ENCODE measurements around the gene C2. TPM values are rescaled to one million over a fixed set of nuclear protein-coding genes. Genes with fewer than 3 reads are reported as not detected.

Gene C2
- total RNA-seq, 4 donors from 2014 or later = 2.7 to 4.9 (median 3.6) TPM

GRCh38 chr6:31948306-31948705 is 20.8 kb downstream of the C2 start:
- Histone ChIP-seq H3K27ac (no peak overlapping the region), H3K27me3 (peaks cover 3 to 11% (median 8%) of the 10 kb centered on the region in 3 donors), H3K36me3 (peaks cover 0 to 14% of the 10 kb centered on the region in 2 donors), H3K4me1 (no peaks in the 10 kb centered on the region), H3K4me3 (no peak overlapping the region), H3K9me3 (no peaks in the 10 kb centered on the region)
- no peak for TF ChIP-seq CTCF (IDR thresholded peaks at IDR 0.05 in 4 of 5, conservative IDR thresholded peaks at IDR 0.05 in 1 of 5)
- no peak for TF ChIP-seq POLR2A (IDR thresholded peaks at IDR 0.05)
- no peak for ATAC-seq
- no peak for DNase-seq
- intact Hi-C loops (cut with DNase I; ENCODE audit: low total_unique reads) (no loop called here), in situ Hi-C loops (cut with MboI; ENCODE audit: low sequenced_read_pairs in 4 of 4) (no loop called here)

GRCh38 chr6:31948753-31949413 is 21.4 kb downstream of the C2 start:
- DNase-seq (no peak), ATAC-seq (no peak)
- no peak overlapping the region for H3K27ac ChIP-seq
- peaks cover 0 to 20% of the 10 kb centered on the region in 2 donors for H3K36me3 ChIP-seq
- in situ Hi-C loops (cut with MboI; ENCODE audit: low sequenced_read_pairs in 4 of 4) = no loop called here
- H3K9me3 ChIP-seq = no peaks in the 10 kb centered on the region
- TF ChIP-seq CTCF (IDR thresholded peaks at IDR 0.05 in 4 of 5, conservative IDR thresholded peaks at IDR 0.05 in 1 of 5) (no peak), POLR2A (IDR thresholded peaks at IDR 0.05) (no peak)
- H3K4me3 ChIP-seq = no peak overlapping the region
- H3K27me3 ChIP-seq = peaks cover 2 to 9% (median 3%) of the 10 kb centered on the region in 3 donors
- intact Hi-C loops (cut with DNase I; ENCODE audit: low total_unique reads) = no loop called here
- no peaks in the 10 kb centered on the region for H3K4me1 ChIP-seq

- ATAC-seq (no peak), DNase-seq (no peak)
- intact Hi-C loops (cut with DNase I; ENCODE audit: low total_unique reads) = loop anchor here (10.0 kb wide), 1 partner anchor 1395 kb away; the partner anchor contains the start of genes GNL1 and PRR3
- Histone ChIP-seq H3K9me3 (no peaks in the 10 kb centered on the region), H3K27me3 (peaks cover 0 to 4% (median 0%) of the 10 kb centered on the region in 3 donors), H3K4me1 (no peaks in the 10 kb centered on the region), H3K36me3 (peaks cover 0 to 32% of the 10 kb centered on the region in 2 donors), H3K27ac (no peak overlapping the region), H3K4me3 (no peak overlapping the region)
- TF ChIP-seq CTCF (IDR thresholded peaks at IDR 0.05 in 4 of 5, conservative IDR thresholded peaks at IDR 0.05 in 1 of 5) = no peak
- TF ChIP-seq POLR2A (IDR thresholded peaks at IDR 0.05) = no peak
- in situ Hi-C loops (cut with MboI; ENCODE audit: low sequenced_read_pairs in 4 of 4) = loop anchor here (10.0 to 25.0 kb wide), 8 partner anchors 45 to 1012 kb away; partner anchors contain the start of genes ZBTB12 (in 2 of the 4), AGER (in 1 of the 4), AGPAT1 (in 1 of the 4) and APOM (in 1 of the 4)
These were observed 22.5 kb downstream of the C2 start for GRCh38 chr6:31949926-31950548.

GRCh38 chr6:31952140-31952805 is 24.8 kb downstream of the C2 start:
- H3K9me3 ChIP-seq = no peaks in the 10 kb centered on the region
- no peak overlapping the region for H3K4me3 ChIP-seq
- DNase-seq (peak in 1 of 2 donors; percentile 47), ATAC-seq (peak in 1 of 2 donors; percentile 59)
- no peaks in the 10 kb centered on the region for H3K27me3 ChIP-seq
- H3K27ac ChIP-seq = peak overlapping the region in 1 of 4 donors; percentile 0
- TF ChIP-seq CTCF (IDR thresholded peaks at IDR 0.05 in 4 of 5, conservative IDR thresholded peaks at IDR 0.05 in 1 of 5) (peak; percentile 40 to 70 (median 52)), POLR2A (IDR thresholded peaks at IDR 0.05) (no peak)
- H3K4me1 ChIP-seq = peaks cover under 1 to 2% of the 10 kb centered on the region in 2 donors
- intact Hi-C loops (cut with DNase I; ENCODE audit: low total_unique reads) = loop anchor here (10.0 kb wide), 1 partner anchor 1397 kb away; the partner anchor contains the start of genes GNL1 and PRR3
- in situ Hi-C loops (cut with MboI; ENCODE audit: low sequenced_read_pairs in 4 of 4) = loop anchor here (10.0 to 25.0 kb wide), 8 partner anchors 47 to 1010 kb away; partner anchors contain the start of genes ZBTB12 (in 2 of the 4), AGER (in 1 of the 4), AGPAT1 (in 1 of the 4) and APOM (in 1 of the 4)
- H3K36me3 ChIP-seq = peaks cover 0 to 52% of the 10 kb centered on the region in 2 donors

Data from gastrocnemius medialis (tissue), 4 donors.